HG02852 (cell line): ENCODE measurements around the gene AKAP13.
"Not testable (repeated sequence)": the region's sequence is repeated elsewhere in the genome, so short reads cannot be mapped to it uniquely, and the experiment has no call there.

ENCODE experiments used
- ATAC-seq: cut with Tn5 transposase; IDR thresholded peaks from one replicate; pipeline ENCODE4 v1.9.1; 2021; ENCODE audit warnings: mild to moderate bottlenecking, moderate library complexity; ENCODE audit not compliant: unreplicated experiment

AKAP13 gene

GRCh38 chr15:85795337-85796305 is 415.2 kb downstream of the AKAP13 start:
- peak; percentile 0 for ATAC-seq

- ATAC-seq = not testable (repeated sequence)
Measured at GRCh38 chr15:85796371-85796770, 416.0 kb downstream of the AKAP13 start.
